ENCODE data around the gene INTS15.

- no peak for TF ChIP-seq CTCF (IDR thresholded peaks at IDR 0.05)
- no peak for TF ChIP-seq POLR2A (IDR thresholded peaks at IDR 0.05)
Observed at GRCh38 chr7:6648815-6649104, 58.9 kb downstream of the INTS15 start.
